ENCODE measurements around the gene KRT12. TPM values are rescaled to one million over a fixed set of nuclear protein-coding genes. Genes with fewer than 3 reads are reported as not detected.

KRT12 gene
- total and polyA plus RNA-seq, 9 of the 15 experiments (the other 6 are each of a cell fraction or from before 2014, with no cell fraction given): 0.18 to 7.0 (median 2.2) TPM

DNA sequence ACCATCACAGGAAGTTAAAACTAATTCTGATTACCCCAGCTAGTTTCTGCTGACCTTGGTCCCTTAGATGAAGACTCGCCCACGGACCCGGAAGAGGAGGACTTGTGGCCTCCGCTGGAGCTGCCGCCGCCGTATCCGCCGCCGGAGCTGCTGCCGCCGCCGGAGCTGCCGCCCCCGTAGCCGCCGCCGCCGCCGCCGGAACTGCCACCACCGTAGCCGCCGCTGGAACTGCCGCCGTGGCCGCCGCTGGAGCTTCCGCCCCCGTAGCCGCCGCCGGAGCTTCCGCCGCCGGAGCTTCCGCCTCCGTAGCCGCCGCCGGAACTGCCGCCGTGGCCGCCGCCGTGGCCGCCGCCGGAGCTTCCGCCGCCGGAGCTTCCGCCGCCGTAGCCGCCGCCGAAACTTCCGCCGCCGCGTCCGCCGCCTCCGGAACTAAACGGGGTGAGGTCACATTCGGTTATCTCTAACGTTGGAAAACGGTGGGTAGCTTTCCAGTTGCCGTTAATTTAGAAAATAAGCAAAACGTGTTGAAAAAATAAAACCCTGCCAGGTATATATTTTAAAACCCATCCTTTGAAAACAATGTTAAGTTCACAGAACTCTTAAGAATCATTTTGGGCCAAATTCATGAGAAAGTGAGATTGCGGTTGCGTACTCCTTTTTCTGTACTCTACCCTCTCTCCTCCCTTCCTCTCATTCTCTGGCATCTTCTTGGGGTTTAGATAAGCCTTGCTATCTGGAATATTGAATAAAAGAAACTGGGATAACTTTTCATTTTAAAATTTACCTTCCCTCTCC is 48.1 kb downstream of the KRT12 start (continued):
- TF ChIP-seq, protein P1, sequence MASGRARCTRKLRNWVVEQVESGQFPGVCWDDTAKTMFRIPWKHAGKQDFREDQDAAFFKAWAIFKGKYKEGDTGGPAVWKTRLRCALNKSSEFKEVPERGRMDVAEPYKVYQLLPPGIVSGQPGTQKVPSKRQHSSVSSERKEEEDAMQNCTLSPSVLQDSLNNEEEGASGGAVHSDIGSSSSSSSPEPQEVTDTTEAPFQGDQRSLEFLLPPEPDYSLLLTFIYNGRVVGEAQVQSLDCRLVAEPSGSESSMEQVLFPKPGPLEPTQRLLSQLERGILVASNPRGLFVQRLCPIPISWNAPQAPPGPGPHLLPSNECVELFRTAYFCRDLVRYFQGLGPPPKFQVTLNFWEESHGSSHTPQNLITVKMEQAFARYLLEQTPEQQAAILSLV (tag; IDR thresholded peaks at IDR 0.05): no peak
- TF ChIP-seq ZNF431 (CRISPR knock-in tag; IDR thresholded peaks at IDR 0.05) (no peak), XRCC3 (IDR thresholded peaks at IDR 0.05) (no peak), FOXA1 (IDR thresholded peaks at IDR 0.05; ENCODE audit: borderline replicate concordance) (no peak), MCM5 (IDR thresholded peaks at IDR 0.05; ENCODE audit: low read depth) (no peak), HMGN3 (IDR thresholded peaks at IDR 0.05; ENCODE audit: borderline replicate concordance, extremely low read depth, insufficient read length, low read depth, low read length) (no peak), ZFP30 (CRISPR knock-in tag; IDR thresholded peaks at IDR 0.05; ENCODE audit: borderline replicate concordance) (peak; percentile 44; the same call in 1 of the 2 replicates), TFAM (CRISPR knock-in tag; conservative IDR thresholded peaks at IDR 0.05) (no peak), ZNF253 (CRISPR knock-in tag; conservative IDR thresholded peaks at IDR 0.05) (no peak), CC2D1A (IDR thresholded peaks at IDR 0.05) (no peak), PHB2 (IDR thresholded peaks at IDR 0.05; ENCODE audit: low read depth) (no peak), BACH1 (tag; IDR thresholded peaks at IDR 0.05) (0 out of 2 replicates have a peak, but pooled peaks have one; percentile 12), ZNF324 (CRISPR knock-in tag; IDR thresholded peaks at IDR 0.05) (no peak), POLR2AphosphoS5 (IDR thresholded peaks at IDR 0.05; ENCODE audit: control insufficient read depth, insufficient read depth, low read depth, low read length) (0 out of 2 replicates have a peak, but pooled peaks have one; percentile 53), IRF2 (CRISPR knock-in tag; IDR thresholded peaks at IDR 0.05) (no peak), CBX3 (IDR thresholded peaks at IDR 0.05; ENCODE audit: borderline replicate concordance in 1 of 2, low read length in 2 of 2) (no peak), TCF3 (CRISPR knock-in tag; IDR thresholded peaks at IDR 0.05) (no peak), HNRNPUL1 (IDR thresholded peaks at IDR 0.05; ENCODE audit: low read length) (no peak), EZH2 (IDR thresholded peaks at IDR 0.05; ENCODE audit: borderline replicate concordance, low read depth, low read length) (no peak), CHD2 (IDR thresholded peaks at IDR 0.05; ENCODE audit: low read depth, low read length) (no peak), NR4A1 (CRISPR knock-in tag; IDR thresholded peaks at IDR 0.05) (no peak), NR4A1 (tag; IDR thresholded peaks at IDR 0.05) (no peak), CBX5 (IDR thresholded peaks at IDR 0.05; ENCODE audit: borderline replicate concordance, low read depth) (no peak), EWSR1 (IDR thresholded peaks at IDR 0.05; ENCODE audit: borderline replicate concordance, low read depth, partially characterized antibody) (no peak), EGR1 (conservative IDR thresholded peaks at IDR 0.05) (peak; percentile 61; the same call in 1 of the 2 replicates), KLF10 (CRISPR knock-in tag; IDR thresholded peaks at IDR 0.05) (no peak)
- TF ChIP-seq, protein P2, sequence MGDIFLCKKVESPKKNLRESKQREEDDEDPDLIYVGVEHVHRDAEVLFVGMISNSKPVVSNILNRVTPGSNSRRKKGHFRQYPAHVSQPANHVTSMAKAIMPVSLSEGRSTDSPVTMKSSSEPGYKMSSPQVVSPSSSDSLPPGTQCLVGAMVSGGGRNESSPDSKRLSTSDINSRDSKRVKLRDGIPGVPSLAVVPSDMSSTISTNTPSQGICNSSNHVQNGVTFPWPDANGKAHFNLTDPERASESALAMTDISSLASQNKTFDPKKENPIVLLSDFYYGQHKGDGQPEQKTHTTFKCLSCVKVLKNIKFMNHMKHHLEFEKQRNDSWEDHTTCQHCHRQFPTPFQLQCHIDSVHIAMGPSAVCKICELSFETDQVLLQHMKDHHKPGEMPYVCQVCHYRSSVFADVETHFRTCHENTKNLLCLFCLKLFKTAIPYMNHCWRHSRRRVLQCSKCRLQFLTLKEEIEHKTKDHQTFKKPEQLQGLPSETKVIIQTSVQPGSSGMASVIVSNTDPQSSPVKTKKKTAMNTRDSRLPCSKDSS (IDR thresholded peaks at IDR 0.05; ENCODE audit: low read depth, partially characterized antibody): no peak
- TF ChIP-seq, protein P3, sequence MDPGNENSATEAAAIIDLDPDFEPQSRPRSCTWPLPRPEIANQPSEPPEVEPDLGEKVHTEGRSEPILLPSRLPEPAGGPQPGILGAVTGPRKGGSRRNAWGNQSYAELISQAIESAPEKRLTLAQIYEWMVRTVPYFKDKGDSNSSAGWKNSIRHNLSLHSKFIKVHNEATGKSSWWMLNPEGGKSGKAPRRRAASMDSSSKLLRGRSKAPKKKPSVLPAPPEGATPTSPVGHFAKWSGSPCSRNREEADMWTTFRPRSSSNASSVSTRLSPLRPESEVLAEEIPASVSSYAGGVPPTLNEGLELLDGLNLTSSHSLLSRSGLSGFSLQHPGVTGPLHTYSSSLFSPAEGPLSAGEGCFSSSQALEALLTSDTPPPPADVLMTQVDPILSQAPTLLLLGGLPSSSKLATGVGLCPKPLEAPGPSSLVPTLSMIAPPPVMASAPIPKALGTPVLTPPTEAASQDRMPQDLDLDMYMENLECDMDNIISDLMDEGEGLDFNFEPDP (CRISPR knock-in tag; IDR thresholded peaks at IDR 0.05): no peak
